Ovary (tissue), 3 donors: ENCODE results near the gene PCGF2.

ENCODE experiments used
- CTCF ChIP-seq, 3 donors: fragments of 450-650 bp in 2 of 3; fragments of 200-600 bp in 1 of 3; IDR thresholded peaks; one replicate each; pipeline versions ENCODE4 v1.5.1 to v1.8.0; 2016 to 2022; ENCODE audit warnings: antibody characterized with exemption in 3 of 3, mild to moderate bottlenecking in 1 of 3
- EP300 ChIP-seq: sonication (generic); formaldehyde crosslinking; IDR thresholded peaks from one replicate; pipeline ENCODE4 v1.6.1; 2017; ENCODE audit warnings: antibody characterized with exemption
- POLR2A ChIP-seq: fragments of 450-650 bp; IDR thresholded peaks from one replicate; pipeline ENCODE4 v1.6.1; 2017; ENCODE audit warnings: antibody characterized with exemption, mild to moderate bottlenecking, moderate library complexity
- donor health status: DM: no; HTN: no; CAD: no.

DNA sequence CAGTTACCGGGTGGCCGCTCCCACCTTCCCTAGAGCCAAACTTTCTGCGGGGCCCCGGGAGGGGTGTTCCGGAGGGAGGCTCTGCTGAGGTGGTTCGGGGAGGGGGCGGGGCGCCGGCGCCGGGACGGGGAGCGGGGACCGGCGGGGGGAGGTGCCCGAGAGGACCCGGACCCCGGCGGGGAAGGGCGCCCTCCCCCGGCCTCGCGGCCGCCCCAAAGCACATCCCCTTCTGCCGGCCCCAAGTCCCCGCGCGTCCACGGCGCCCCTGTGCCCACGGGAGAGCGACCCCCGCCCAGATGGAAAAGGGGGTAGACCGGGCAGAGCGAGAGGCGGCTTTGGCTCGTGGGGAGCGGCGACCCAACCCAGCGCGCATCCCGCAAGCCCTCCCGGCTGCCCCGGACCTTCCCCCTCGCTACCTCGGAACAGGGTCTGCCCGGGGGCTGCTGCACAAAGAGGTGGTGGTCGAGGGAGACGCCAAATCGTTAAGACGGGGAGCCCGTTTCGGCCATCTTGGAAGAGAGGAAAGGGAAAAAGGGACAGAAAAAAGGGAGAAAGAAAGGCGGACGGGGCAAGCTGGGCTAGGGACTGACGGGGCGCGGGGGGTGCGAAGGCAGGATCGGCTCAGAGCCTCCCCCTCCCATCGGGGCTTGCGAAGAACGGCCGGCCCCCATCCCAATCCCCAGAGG, 530 bp downstream of the PCGF2 start:
- TF ChIP-seq CTCF (IDR thresholded peaks at IDR 0.05) (no peak), EP300 (no peak), POLR2A (peak; percentile 11)
